Measurements from ENCODE around the gene EML1.

GRCh38 chr14:99941211-99941610, 148.0 kb downstream of the EML1 start:
- TF ChIP-seq, protein P1, sequence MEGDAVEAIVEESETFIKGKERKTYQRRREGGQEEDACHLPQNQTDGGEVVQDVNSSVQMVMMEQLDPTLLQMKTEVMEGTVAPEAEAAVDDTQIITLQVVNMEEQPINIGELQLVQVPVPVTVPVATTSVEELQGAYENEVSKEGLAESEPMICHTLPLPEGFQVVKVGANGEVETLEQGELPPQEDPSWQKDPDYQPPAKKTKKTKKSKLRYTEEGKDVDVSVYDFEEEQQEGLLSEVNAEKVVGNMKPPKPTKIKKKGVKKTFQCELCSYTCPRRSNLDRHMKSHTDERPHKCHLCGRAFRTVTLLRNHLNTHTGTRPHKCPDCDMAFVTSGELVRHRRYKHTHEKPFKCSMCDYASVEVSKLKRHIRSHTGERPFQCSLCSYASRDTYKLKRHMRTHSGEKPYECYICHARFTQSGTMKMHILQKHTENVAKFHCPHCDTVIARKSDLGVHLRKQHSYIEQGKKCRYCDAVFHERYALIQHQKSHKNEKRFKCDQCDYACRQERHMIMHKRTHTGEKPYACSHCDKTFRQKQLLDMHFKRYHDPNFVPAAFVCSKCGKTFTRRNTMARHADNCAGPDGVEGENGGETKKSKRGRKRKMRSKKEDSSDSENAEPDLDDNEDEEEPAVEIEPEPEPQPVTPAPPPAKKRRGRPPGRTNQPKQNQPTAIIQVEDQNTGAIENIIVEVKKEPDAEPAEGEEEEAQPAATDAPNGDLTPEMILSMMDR (conservative IDR thresholded peaks at IDR 0.05 in 1 of 2, IDR thresholded peaks at IDR 0.05 in 1 of 2; ENCODE audit: extremely low read depth in 1 of 2, insufficient read depth in 1 of 2, low read depth in 1 of 2, low read length in 2 of 2), result no peak
- TF ChIP-seq EZH2 (IDR thresholded peaks at IDR 0.05; ENCODE audit: borderline replicate concordance, low read length), result no peak
